AG09309 (cell line): ENCODE results near the gene MRGPRF.

Experiments used
- DNase-seq: peaks from one replicate; pipeline ENCODE4 v3.0.0-alpha.2; 2010; ENCODE audit warnings: low read depth
- H3K4me3 ChIP-seq: 2 replicates; pipeline ENCODE4 v1.5.1; 2011; ENCODE audit warnings: mild to moderate bottlenecking, low read depth, low read length, moderate library complexity; ENCODE audit not compliant: control insufficient read depth
- TF ChIP-seq, protein P1 (sequence below): IDR thresholded peaks from 2 replicates; pipeline ENCODE4 v1.5.1; 2011; ENCODE audit warnings: mild to moderate bottlenecking, low read depth, low read length, inconsistent platforms; ENCODE audit not compliant: insufficient read depth, control insufficient read depth; ENCODE audit errors: missing control alignments

Gene MRGPRF

DNA sequence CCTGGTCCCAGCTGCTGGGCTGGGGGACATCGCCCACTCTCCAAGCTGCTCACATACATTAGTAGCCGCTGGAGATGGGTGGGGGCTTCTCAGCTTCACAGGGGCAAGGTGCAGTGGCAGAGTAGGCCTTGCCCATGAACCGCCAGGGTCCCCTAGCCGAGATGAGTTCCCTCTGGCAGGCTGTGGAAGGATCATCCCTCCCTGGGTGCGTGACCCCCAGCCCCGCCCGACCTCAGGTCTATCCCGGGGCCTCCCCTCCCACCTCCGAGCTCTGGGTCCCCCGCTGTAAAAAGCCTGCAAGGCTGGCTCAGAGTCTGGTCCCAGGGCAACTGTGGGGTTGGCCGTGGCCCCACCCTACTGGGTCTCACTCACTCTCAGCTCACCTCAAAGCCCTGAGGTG is 20.4 kb upstream of the MRGPRF start:
- TF ChIP-seq, protein P1, sequence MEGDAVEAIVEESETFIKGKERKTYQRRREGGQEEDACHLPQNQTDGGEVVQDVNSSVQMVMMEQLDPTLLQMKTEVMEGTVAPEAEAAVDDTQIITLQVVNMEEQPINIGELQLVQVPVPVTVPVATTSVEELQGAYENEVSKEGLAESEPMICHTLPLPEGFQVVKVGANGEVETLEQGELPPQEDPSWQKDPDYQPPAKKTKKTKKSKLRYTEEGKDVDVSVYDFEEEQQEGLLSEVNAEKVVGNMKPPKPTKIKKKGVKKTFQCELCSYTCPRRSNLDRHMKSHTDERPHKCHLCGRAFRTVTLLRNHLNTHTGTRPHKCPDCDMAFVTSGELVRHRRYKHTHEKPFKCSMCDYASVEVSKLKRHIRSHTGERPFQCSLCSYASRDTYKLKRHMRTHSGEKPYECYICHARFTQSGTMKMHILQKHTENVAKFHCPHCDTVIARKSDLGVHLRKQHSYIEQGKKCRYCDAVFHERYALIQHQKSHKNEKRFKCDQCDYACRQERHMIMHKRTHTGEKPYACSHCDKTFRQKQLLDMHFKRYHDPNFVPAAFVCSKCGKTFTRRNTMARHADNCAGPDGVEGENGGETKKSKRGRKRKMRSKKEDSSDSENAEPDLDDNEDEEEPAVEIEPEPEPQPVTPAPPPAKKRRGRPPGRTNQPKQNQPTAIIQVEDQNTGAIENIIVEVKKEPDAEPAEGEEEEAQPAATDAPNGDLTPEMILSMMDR: no peak
- no peak overlapping the region for H3K4me3 ChIP-seq
- DNase-seq: no peak

DNA sequence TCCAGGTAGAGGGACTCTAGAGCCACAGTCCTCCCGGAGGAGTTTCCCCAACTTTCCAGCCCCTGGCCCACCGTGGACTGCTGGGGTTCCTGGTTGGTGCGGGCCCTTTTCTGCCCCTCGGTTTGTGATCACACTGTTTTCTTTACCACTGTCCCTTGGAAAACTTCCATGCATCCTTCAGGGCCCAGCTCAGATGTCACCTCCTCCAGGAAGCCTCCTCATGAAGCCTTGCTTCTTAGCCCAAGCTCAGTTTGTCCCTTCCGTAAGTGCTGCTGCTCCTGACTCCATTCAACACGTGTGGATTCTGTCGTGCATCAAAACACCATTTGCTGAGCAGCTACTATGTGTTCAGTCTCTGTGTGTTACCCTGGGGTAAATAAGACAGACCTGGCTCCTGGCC is 19.8 kb upstream of the MRGPRF start:
- DNase-seq: no peak

DNA sequence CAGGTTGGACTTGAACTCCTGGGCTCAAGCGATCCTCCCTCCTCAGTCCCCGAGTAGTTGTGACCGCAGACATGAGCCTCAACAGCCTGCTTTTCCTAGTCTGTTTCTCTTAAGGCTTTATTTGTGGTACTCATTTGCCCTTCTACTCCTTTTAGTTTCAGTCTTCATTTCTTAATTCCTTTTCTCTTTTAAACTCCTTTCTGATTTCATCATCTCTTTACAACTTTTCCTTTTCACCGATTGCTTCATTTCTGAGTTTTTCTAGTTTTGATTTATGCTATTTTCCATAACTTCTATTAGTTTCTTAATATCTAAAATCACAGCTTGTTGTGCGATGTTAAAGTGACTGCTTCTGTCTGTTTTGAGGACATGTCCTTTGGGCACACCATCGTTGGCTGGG is 17.3 kb upstream of the MRGPRF start:
- TF ChIP-seq, protein P1: no peak
- no peak for DNase-seq
- H3K4me3 ChIP-seq: no peak overlapping the region

More for the DNA sequence above, 19.8 kb upstream of the MRGPRF start:
- no peak overlapping the region for H3K4me3 ChIP-seq
- TF ChIP-seq, protein P1: no peak

DNA sequence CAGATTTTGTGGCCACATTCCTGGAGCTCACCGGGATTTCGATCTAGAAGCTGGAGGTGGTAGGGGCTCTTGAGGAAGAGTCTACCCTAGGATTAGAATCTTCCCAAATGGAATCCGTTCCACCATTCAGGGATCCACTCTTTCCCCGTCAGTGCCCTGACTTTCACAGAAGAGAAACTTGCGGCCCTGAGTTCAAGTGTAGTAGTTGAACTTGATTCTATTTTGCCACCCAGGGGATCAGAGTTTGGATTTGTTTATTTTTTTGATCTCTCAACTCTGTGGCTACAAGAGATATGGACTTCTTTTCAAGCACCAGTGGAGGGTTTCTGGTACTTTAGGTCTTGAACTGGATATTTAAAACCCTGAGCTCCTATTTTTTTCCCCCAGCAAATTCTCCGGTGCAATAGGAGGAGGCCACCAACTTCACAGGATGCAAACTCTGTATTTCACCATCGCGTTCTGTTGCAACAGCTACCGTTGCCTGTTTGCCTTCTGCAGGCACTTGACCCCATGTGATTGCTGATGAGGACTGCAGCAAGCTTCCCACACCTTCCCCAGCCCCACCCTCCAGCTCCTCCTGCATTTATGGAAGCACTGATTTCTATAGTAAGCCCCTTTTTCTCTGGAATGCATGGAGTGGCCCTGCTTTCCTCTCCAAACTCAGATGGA is 14.8 kb upstream of the MRGPRF start:
- no peak for DNase-seq
- TF ChIP-seq, protein P1: no peak
- no peak overlapping the region for H3K4me3 ChIP-seq

DNA sequence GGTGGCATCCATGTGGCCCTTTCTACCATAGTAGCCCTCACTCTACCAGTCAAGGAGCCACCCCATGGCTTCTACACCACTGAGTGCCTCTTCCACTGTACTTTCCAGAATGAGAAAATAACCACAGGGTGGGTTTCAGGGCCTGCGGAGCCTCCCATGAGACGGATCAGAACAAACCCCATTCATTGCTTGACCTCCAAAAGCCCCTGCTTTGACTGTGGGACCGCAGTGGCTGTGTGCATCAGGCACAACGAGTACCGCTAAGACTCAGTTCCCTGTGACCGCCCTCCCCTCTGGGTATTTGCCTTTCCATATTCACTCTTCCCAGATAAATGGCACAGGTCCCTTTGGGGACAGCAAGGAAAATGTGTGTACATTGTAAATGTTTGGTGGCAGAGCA is 11.5 kb upstream of the MRGPRF start:
- DNase-seq: no peak
- H3K4me3 ChIP-seq: no peak overlapping the region
- TF ChIP-seq, protein P1: no peak

DNA sequence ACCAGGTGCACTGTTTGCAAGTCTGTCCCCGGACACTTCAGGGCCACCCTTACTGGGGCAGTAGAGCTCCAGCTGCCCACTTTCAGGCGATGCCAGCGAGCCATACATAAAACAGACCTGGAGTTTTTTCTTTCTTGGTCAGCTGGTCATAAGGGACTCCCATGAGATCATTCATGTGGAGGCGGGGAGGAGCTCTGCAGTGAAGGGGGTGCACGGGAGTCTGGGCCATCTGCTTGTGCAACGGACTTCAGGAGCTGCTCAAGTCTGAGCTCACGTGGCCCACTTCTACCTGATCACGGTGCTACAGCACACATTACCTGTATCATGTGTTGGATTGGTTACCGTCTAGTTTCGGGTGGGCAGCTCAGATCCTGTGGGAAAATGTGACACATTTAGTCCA is 9.2 kb upstream of the MRGPRF start:
- TF ChIP-seq, protein P1: no peak
- no peak for DNase-seq
- H3K4me3 ChIP-seq: no peak overlapping the region
